Measurements from ENCODE around the gene HPD. TPM values are rescaled to one million over a fixed set of nuclear protein-coding genes. Genes with fewer than 3 reads are reported as not detected.

Gene HPD
- total RNA-seq, 1 donor from 2014 or later, result 1.8 TPM

- Histone ChIP-seq H3K4me1 (peaks cover 6% of the 10 kb centered on the region), H3K27me3 (no peaks in the 10 kb centered on the region), H3K27ac (no peak overlapping the region), H3K36me3 (peaks cover under 1% of the 10 kb centered on the region), H3K9me3 (no peaks in the 10 kb centered on the region), H3K4me3 (no peak overlapping the region)
- DNase-seq (no peak), ATAC-seq (no peak)
- intact Hi-C loops (cut with DNase I), result no loop called here
- no peak for TF ChIP-seq CTCF (IDR thresholded peaks at IDR 0.05)
Observed at GRCh38 chr12:121837680-121838079, 21.0 kb downstream of the HPD start.

- Histone ChIP-seq H3K27ac (no peak overlapping the region), H3K4me3 (no peak overlapping the region), H3K27me3 (no peaks in the 10 kb centered on the region), H3K36me3 (peaks cover 60% of the 10 kb centered on the region), H3K9me3 (no peaks in the 10 kb centered on the region), H3K4me1 (no peaks in the 10 kb centered on the region)
- TF ChIP-seq CTCF (IDR thresholded peaks at IDR 0.05), result no peak
- no peak for ATAC-seq
- no peak for DNase-seq
- intact Hi-C loops (cut with DNase I), result no loop called here
Observed at GRCh38 chr12:121831571-121832245, 27.0 kb downstream of the HPD start.

GRCh38 chr12:121830588-121831265, 27.9 kb downstream of the HPD start:
- no peak for DNase-seq
- H3K36me3 ChIP-seq, result peaks cover 67% of the 10 kb centered on the region

GRCh38 chr12:121830134-121830533, 28.5 kb downstream of the HPD start:
- peaks cover 2% of the 10 kb centered on the region for H3K4me1 ChIP-seq
- TF ChIP-seq CTCF (IDR thresholded peaks at IDR 0.05), result no peak
- intact Hi-C loops (cut with DNase I), result no loop called here
- no peak overlapping the region for H3K4me3 ChIP-seq
- H3K27ac ChIP-seq, result no peak overlapping the region
- DNase-seq (no peak), ATAC-seq (no peak)
- H3K9me3 ChIP-seq, result no peaks in the 10 kb centered on the region
- no peaks in the 10 kb centered on the region for H3K27me3 ChIP-seq
- peaks cover 70% of the 10 kb centered on the region for H3K36me3 ChIP-seq

More at GRCh38 chr12:121830588-121831265, 27.9 kb downstream of the HPD start:
- no peak for TF ChIP-seq CTCF (IDR thresholded peaks at IDR 0.05)
- no peaks in the 10 kb centered on the region for H3K9me3 ChIP-seq
- H3K4me1 ChIP-seq, result no peaks in the 10 kb centered on the region
- ATAC-seq, result peak; percentile 9
- H3K4me3 ChIP-seq, result no peak overlapping the region
- H3K27me3 ChIP-seq, result no peaks in the 10 kb centered on the region
- intact Hi-C loops (cut with DNase I), result no loop called here
- no peak overlapping the region for H3K27ac ChIP-seq

- H3K27ac ChIP-seq, result no peak overlapping the region
- no peaks in the 10 kb centered on the region for H3K9me3 ChIP-seq
- intact Hi-C loops (cut with DNase I), result no loop called here
- peaks cover 3% of the 10 kb centered on the region for H3K4me1 ChIP-seq
- no peaks in the 10 kb centered on the region for H3K27me3 ChIP-seq
- ATAC-seq (no peak), DNase-seq (no peak)
- no peak for TF ChIP-seq CTCF (IDR thresholded peaks at IDR 0.05)
- peaks cover 78% of the 10 kb centered on the region for H3K36me3 ChIP-seq
- no peak overlapping the region for H3K4me3 ChIP-seq
Observed at GRCh38 chr12:121829250-121829918, 29.3 kb downstream of the HPD start.

Data from upper lobe of right lung (tissue), 1 donor.